A549 (cell line): ENCODE results near the gene RASA2.

Experiments
- CEBPB ChIP-seq, 2 experiments: fragments of >200 bp in 1 of 2; sonication (Bioruptor Twin) in 1 of 2; formaldehyde crosslinking in 1 of 2; IDR thresholded peaks; 2 replicates each; pipeline ENCODE4 v1.6.1; 2012 to 2016
- CHD2 ChIP-seq: fragments of 150-350 bp; IDR thresholded peaks from 2 replicates; pipeline ENCODE4 v1.6.1; 2014; ENCODE audit warnings: low read length; ENCODE audit not compliant: partially characterized antibody
- CTCF ChIP-seq: fragments of >200 bp; sonication (Bioruptor Twin); formaldehyde crosslinking; IDR thresholded peaks from 3 replicates; pipeline ENCODE4 v1.5.1; 2016
- EP300 ChIP-seq, 2 experiments: fragments of >200 bp; sonication (Bioruptor Twin); formaldehyde crosslinking; IDR thresholded peaks; 2 replicates in 1 of 2; 3 replicates in 1 of 2; pipeline ENCODE4 v1.6.1; 2016 to 2017
- HDAC2 ChIP-seq: fragments of 200-600 bp; sonication (generic); IDR thresholded peaks from 2 replicates; pipeline ENCODE4 v1.6.1; 2016
- HEYL ChIP-seq: fragments of 250-450 bp; sonication (Bioruptor Pico); IDR thresholded peaks from 2 replicates; pipeline ENCODE4 v1.8.0; 2021; ENCODE audit warnings: mild to moderate bottlenecking, moderate library complexity
- MAFK ChIP-seq: fragments of 450-650 bp; IDR thresholded peaks from 2 replicates; pipeline ENCODE4 v1.6.1; 2014; ENCODE audit not compliant: partially characterized antibody
- NPAS2 ChIP-seq: fragments of 250-450 bp; sonication (Bioruptor Pico); IDR thresholded peaks from 2 replicates; pipeline ENCODE4 v1.8.0; 2022; ENCODE audit warnings: mild to moderate bottlenecking, moderate library complexity, borderline replicate concordance
- NR3C1 ChIP-seq: fragments of >200 bp; sonication (Bioruptor Twin); formaldehyde crosslinking; IDR thresholded peaks from 3 replicates; pipeline ENCODE4 v1.6.1; 2017
- POLR2A ChIP-seq: IDR thresholded peaks from 2 replicates; pipeline ENCODE4 v1.6.1; 2012; ENCODE audit warnings: mild to moderate bottlenecking, low read length
- SREBF2 ChIP-seq: fragments of 450-650 bp; IDR thresholded peaks from 2 replicates; pipeline ENCODE4 v1.6.1; 2014; ENCODE audit warnings: mild to moderate bottlenecking, moderate library complexity
- ZSCAN20 ChIP-seq: fragments of 250-450 bp; sonication (Bioruptor Pico); IDR thresholded peaks from 2 replicates; pipeline ENCODE4 v1.8.0; 2022; ENCODE audit warnings: mild to moderate bottlenecking, moderate library complexity

GRCh38 chr3:141652349-141652748, 165.5 kb downstream of the RASA2 start:
- TF ChIP-seq HDAC2 (no peak), MAFK (no peak), CHD2 (no peak), CTCF (no peak), NR3C1 (no peak), POLR2A (no peak), CEBPB (IDR thresholded peaks at IDR 0.05) (no peak), ZSCAN20 (CRISPR knock-in tag) (no peak), SREBF2 (no peak), HEYL (CRISPR knock-in tag) (no peak), EP300 (IDR thresholded peaks at IDR 0.05) (no peak), NPAS2 (CRISPR knock-in tag) (no peak)
